Measurements from ENCODE around the gene RPS6KC1. TPM values are rescaled to one million over a fixed set of nuclear protein-coding genes. Genes with fewer than 3 reads are reported as not detected.
"Not testable (repeated sequence)": the region's sequence is repeated elsewhere in the genome, so short reads cannot be mapped to it uniquely, and the experiment has no call there.

The RPS6KC1 gene
- total and polyA plus RNA-seq, 2 of the 4 experiments (the other 2 are of a cell fraction) = 7.9 to 23.7 TPM

DNA sequence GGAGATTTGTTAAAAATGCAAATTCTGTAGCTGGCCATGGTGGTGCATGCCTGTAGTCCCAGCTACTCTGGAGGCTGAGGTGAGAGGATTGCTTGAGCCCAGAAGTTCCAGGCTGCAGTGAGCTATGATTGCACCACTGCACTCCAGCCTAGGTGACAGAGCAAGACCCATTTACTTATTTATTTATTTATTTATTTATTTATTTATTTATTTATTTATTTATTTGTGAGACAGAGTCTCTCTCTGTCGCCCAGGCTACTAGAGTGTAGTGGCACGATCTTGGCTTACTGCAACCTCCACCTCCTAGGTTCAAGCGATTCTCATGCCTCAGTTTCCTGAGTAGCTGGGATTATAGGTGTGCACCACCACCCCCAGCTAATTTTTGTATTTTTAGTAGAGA lies 250.5 kb downstream of the RPS6KC1 start:
- H3K9me1 ChIP-seq (ENCODE audit: insufficient read depth, low read length); H4K91ac ChIP-seq (ENCODE audit: insufficient read depth, low read depth, low read length); dilution Hi-C loops (cut with HindIII; ENCODE audit: low sequenced_read_pairs, unreplicated experiment); H2BK15ac ChIP-seq (ENCODE audit: low read depth, low read length); H3K9me3 ChIP-seq (ENCODE audit: control insufficient read depth, insufficient read depth, low read length); ATAC-seq (ENCODE audit: low read depth); H3K18ac ChIP-seq (ENCODE audit: low read depth, low read length); H3K9ac ChIP-seq (ENCODE audit: low read depth, low read length); in situ Hi-C loops (cut with MboI; ENCODE audit: low sequenced_read_pairs); H3K4me2 ChIP-seq (ENCODE audit: low read depth, low read length); H3K36me3 ChIP-seq (ENCODE audit: control insufficient read depth, insufficient read depth, low read length); H2BK120ac ChIP-seq (ENCODE audit: low read depth, low read length); H3K27ac ChIP-seq (ENCODE audit: insufficient read depth, low read length); H3K23ac ChIP-seq (ENCODE audit: low read depth, low read length); intact Hi-C loops (cut with micrococcal nuclease); H2BK5ac ChIP-seq (ENCODE audit: low read depth, low read length, poor library complexity, severe bottlenecking); H3K4ac ChIP-seq (ENCODE audit: low read depth, low read length); H3K56ac ChIP-seq (ENCODE audit: extremely low read depth, insufficient read depth, low read length); H3K4me3 ChIP-seq (ENCODE audit: insufficient read depth, low read depth, low read length); H4K5ac ChIP-seq (ENCODE audit: low read depth, low read length); H3K4me1 ChIP-seq (ENCODE audit: control insufficient read depth, insufficient read depth, low read length); CTCF ChIA-PET; H2AK5ac ChIP-seq (ENCODE audit: low read depth, low read length); H4K8ac ChIP-seq (ENCODE audit: low read depth in 2 of 2, low read length in 2 of 2); BruUV-seq (replicated peaks); H4K20me1 ChIP-seq (ENCODE audit: insufficient read depth, low read length); H3K27me3 ChIP-seq (ENCODE audit: control insufficient read depth, insufficient read depth, low read length); POLR2A ChIA-PET (ENCODE audit: unreplicated experiment); H2AK9ac ChIP-seq (replicated peaks; ENCODE audit: low read depth, low read length, poor library complexity); H3K14ac ChIP-seq (replicated peaks; ENCODE audit: low read depth, low read length); H2BK20ac ChIP-seq (ENCODE audit: low read depth, low read length); H2AFZ ChIP-seq (replicated peaks; ENCODE audit: low read length, poor library complexity); DNase-seq; H3K79me1 ChIP-seq (ENCODE audit: low read depth in 1 of 2, low read length in 2 of 2): not testable (repeated sequence)
- WGBS, 2 experiments (ENCODE audit: extremely low coverage in 2 of 2, insufficient read length in 1 of 2) = no CpG with 5 or more reads among the region's 3 CpGs
